ENCODE results near the gene ANKS6. TPM values are rescaled to one million over a fixed set of nuclear protein-coding genes. Genes with fewer than 3 reads are reported as not detected.

ANKS6 gene
- total and polyA plus RNA-seq, 2 of the 4 experiments (the other 2 are of a cell fraction), result 9.0 to 23.6 TPM

- Histone ChIP-seq H3K27me3 (ENCODE audit: control insufficient read depth, insufficient read depth, low read length) (no peaks in the 10 kb centered on the region), H2BK20ac (ENCODE audit: low read depth, low read length) (no peak overlapping the region), H3K9me1 (ENCODE audit: insufficient read depth, low read length) (0 out of 2 replicates have a peak, but pooled peaks cover 3% of the 10 kb centered on the region), H2AFZ (replicated peaks; ENCODE audit: low read length, poor library complexity) (no peak overlapping the region), H3K4me3 (ENCODE audit: insufficient read depth, low read depth, low read length) (no peak overlapping the region), H3K36me3 (ENCODE audit: control insufficient read depth, insufficient read depth, low read length) (peaks cover 42% of the 10 kb centered on the region), H2AK9ac (replicated peaks; ENCODE audit: low read depth, low read length, poor library complexity) (no peak overlapping the region), H3K4ac (ENCODE audit: low read depth, low read length) (no peak overlapping the region), H4K91ac (ENCODE audit: insufficient read depth, low read depth, low read length) (no peak overlapping the region), H4K20me1 (ENCODE audit: insufficient read depth, low read length) (no peaks in the 10 kb centered on the region), H2BK120ac (ENCODE audit: low read depth, low read length) (no peak overlapping the region), H3K9ac (ENCODE audit: low read depth, low read length) (no peak overlapping the region), H2AK5ac (ENCODE audit: low read depth, low read length) (no peak overlapping the region), H3K4me1 (ENCODE audit: control insufficient read depth, insufficient read depth, low read length) (0 out of 2 replicates have a peak, but pooled peaks cover 1% of the 10 kb centered on the region), H3K27ac (ENCODE audit: insufficient read depth, low read length) (no peak overlapping the region), H3K56ac (ENCODE audit: extremely low read depth, insufficient read depth, low read length) (no peak overlapping the region), H3K79me1 (ENCODE audit: low read depth in 1 of 2, low read length in 2 of 2) (peaks cover 0 to 8% of the 10 kb centered on the region in 2 experiments; a peak in 2 of 4 replicates), H3K18ac (ENCODE audit: low read depth, low read length) (no peak overlapping the region), H2BK5ac (ENCODE audit: low read depth, low read length, poor library complexity, severe bottlenecking) (no peak overlapping the region), H4K8ac (ENCODE audit: low read depth in 2 of 2, low read length in 2 of 2) (no peak overlapping the region), H4K5ac (ENCODE audit: low read depth, low read length) (no peak overlapping the region), H2BK15ac (ENCODE audit: low read depth, low read length) (no peak overlapping the region), H3K9me3 (ENCODE audit: control insufficient read depth, insufficient read depth, low read length) (no peaks in the 10 kb centered on the region), H3K4me2 (ENCODE audit: low read depth, low read length) (no peak overlapping the region), H3K14ac (replicated peaks; ENCODE audit: low read depth, low read length) (no peak overlapping the region), H3K23ac (ENCODE audit: low read depth, low read length) (no peak overlapping the region)
- dilution Hi-C loops (cut with HindIII; ENCODE audit: low sequenced_read_pairs, unreplicated experiment) (no loop called here), in situ Hi-C loops (cut with MboI; ENCODE audit: low sequenced_read_pairs) (loop anchor here (5.0 kb wide), 1 partner anchor 456 kb away; no protein-coding TSS in a partner anchor), intact Hi-C loops (cut with micrococcal nuclease) (loop anchor here (2.0 kb wide), 1 partner anchor 67 kb away; no protein-coding TSS in a partner anchor)
- ATAC-seq (ENCODE audit: low read depth), result no peak
- no CpG with 5 or more reads among the region's 15 CpGs for WGBS, 2 experiments (ENCODE audit: extremely low coverage in 2 of 2, insufficient read length in 1 of 2)
- ChIA-PET POLR2A (ENCODE audit: unreplicated experiment) (no interaction called here), CTCF (interaction anchor here (0.5 to 2.9 kb wide), 5 partner anchors 8 to 370 kb away, joined by 4 to 10 read pairs (median 5); no protein-coding TSS in a partner anchor)
- DNase-seq, result no peak
- TF ChIP-seq MAFK (IDR thresholded peaks at IDR 0.05; ENCODE audit: low read depth, low read length) (no peak), FOS (IDR thresholded peaks at IDR 0.05; ENCODE audit: low read depth, low read length) (no peak), RFX5 (IDR thresholded peaks at IDR 0.05; ENCODE audit: low read depth, low read length) (no peak), MAZ (IDR thresholded peaks at IDR 0.05; ENCODE audit: borderline replicate concordance, low read depth, low read length) (no peak), SMC3 (IDR thresholded peaks at IDR 0.05; ENCODE audit: low read depth, low read length) (no peak), BHLHE40 (IDR thresholded peaks at IDR 0.05; ENCODE audit: low read depth, low read length) (no peak), NFE2L2 (IDR thresholded peaks at IDR 0.05; ENCODE audit: low read depth, low read length) (no peak), RCOR1 (IDR thresholded peaks at IDR 0.05; ENCODE audit: insufficient replicate concordance, low read length) (no peak), POLR2A (IDR thresholded peaks at IDR 0.05; ENCODE audit: low read depth, low read length) (no peak), CEBPB (IDR thresholded peaks at IDR 0.05; ENCODE audit: low read depth, low read length) (no peak), MXI1 (IDR thresholded peaks at IDR 0.05; ENCODE audit: borderline replicate concordance, low read depth, low read length) (no peak), CTCF (conservative IDR thresholded peaks at IDR 0.05; ENCODE audit: low read depth, low read length) (no peak), ELK1 (IDR thresholded peaks at IDR 0.05; ENCODE audit: borderline replicate concordance, low read depth, low read length) (no peak), USF2 (IDR thresholded peaks at IDR 0.05; ENCODE audit: low read depth, low read length) (no peak), CHD1 (IDR thresholded peaks at IDR 0.05; ENCODE audit: low read depth, low read length) (no peak), RAD21 (IDR thresholded peaks at IDR 0.05; ENCODE audit: low read length) (no peak)
- no TSS peak for BruUV-seq (replicated peaks)
Measured at GRCh38 chr9:98773721-98774120, 22.6 kb downstream of the ANKS6 start.

All from IMR-90 (cell line).